ENCODE data around the gene PLAAT2. TPM values are rescaled to one million over a fixed set of nuclear protein-coding genes. Genes with fewer than 3 reads are reported as not detected.
A peak's percentile ranks its signal among the peaks of the same experiment; 100 is the strongest.

The PLAAT2 gene
- total RNA-seq, 1 experiment from 2014 or later = 0.52 TPM

DNA sequence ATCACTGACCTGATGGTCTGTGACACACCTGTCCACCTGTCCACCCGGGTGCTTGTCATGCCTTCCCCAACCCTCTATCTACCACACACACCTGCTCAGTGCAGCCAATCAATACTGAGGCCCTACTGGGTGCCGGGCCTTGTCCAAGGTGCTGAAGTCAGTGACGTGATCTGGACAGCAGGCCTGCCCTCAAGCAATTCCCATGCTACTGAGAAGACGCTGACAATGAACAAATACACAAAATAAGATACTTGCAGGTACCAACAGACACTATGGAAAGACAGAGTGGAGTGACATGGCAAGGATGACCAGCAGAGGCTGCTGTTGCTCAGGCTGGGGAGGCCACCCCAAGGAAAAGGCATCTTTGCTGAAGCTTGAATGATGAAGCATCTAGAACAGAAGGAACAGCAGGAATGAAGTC is 29.8 kb upstream of the PLAAT2 start:
- no peaks in the 10 kb centered on the region for H3K23me2 ChIP-seq (ENCODE audit: insufficient read length, low read depth, low read length, poor library complexity, severe bottlenecking)
- no peak overlapping the region for H2BK12ac ChIP-seq (ENCODE audit: insufficient read length, low read depth, low read length)
- Mint-ChIP-seq H3K9me3 (peaks cover 7 to 12% of the 10 kb centered on the region in 2 experiments), H3K27ac (peak overlapping the region in 1 of 3 experiments; percentile 53; a peak in 3 of 7 replicates), H3K4me3 (no peak overlapping the region), H3K27me3 (ENCODE audit: low read depth) (no peaks in the 10 kb centered on the region), H3K4me1 (peaks cover 3 to 18% of the 10 kb centered on the region in 2 experiments; a peak in 2 of 4 replicates), H3K36me3 (ENCODE audit: insufficient read depth in 1 of 3, low read depth in 3 of 3) (peaks cover 25 to 99% (median 82%) of the 10 kb centered on the region in 3 experiments; a peak in 6 of 7 replicates)
- no peak overlapping the region for H3K27ac ChIP-seq (ENCODE audit: insufficient read length, low read depth, low read length)
- H2AK5ac ChIP-seq (ENCODE audit: insufficient read length, low read length) = no peak overlapping the region
- no peaks in the 10 kb centered on the region for H3K9me3 ChIP-seq (ENCODE audit: control insufficient read depth, low read depth, low read length)
- H3K14ac ChIP-seq (ENCODE audit: insufficient read depth, low read length) = no peak overlapping the region
- H4K20me1 ChIP-seq (ENCODE audit: control insufficient read depth, insufficient read depth, insufficient read length) = no peaks in the 10 kb centered on the region
- no peak overlapping the region for H4K5ac ChIP-seq (ENCODE audit: insufficient read length, low read depth, low read length)
- no peak overlapping the region for H3T11ph ChIP-seq (ENCODE audit: low read length)
- H3K23ac ChIP-seq (ENCODE audit: insufficient read length, low read depth, low read length) = no peak overlapping the region
- no peak overlapping the region for H2BK20ac ChIP-seq (ENCODE audit: low read depth, low read length, poor library complexity, severe bottlenecking)
- DNase-seq = no peak
- H2AFZ ChIP-seq (ENCODE audit: low read length) = no peak overlapping the region
- H3K79me1 ChIP-seq (ENCODE audit: insufficient read depth, low read depth, low read length, poor library complexity, severe bottlenecking) = no peaks in the 10 kb centered on the region
- H4K91ac ChIP-seq (ENCODE audit: insufficient read length, low read depth, low read length) = no peak overlapping the region
- H3K56ac ChIP-seq (ENCODE audit: insufficient read length, low read depth, low read length) = no peak overlapping the region
- WGBS (ENCODE audit: extremely low coverage, insufficient read length, low lambda C conversion rate) = no CpG with 5 or more reads among the region's 4 CpGs
- no peak overlapping the region for H3K18ac ChIP-seq (ENCODE audit: insufficient read length, low read depth, low read length)
- H3K27me3 ChIP-seq (ENCODE audit: insufficient read depth, low read length) = no peaks in the 10 kb centered on the region
- TF ChIP-seq, protein P1, sequence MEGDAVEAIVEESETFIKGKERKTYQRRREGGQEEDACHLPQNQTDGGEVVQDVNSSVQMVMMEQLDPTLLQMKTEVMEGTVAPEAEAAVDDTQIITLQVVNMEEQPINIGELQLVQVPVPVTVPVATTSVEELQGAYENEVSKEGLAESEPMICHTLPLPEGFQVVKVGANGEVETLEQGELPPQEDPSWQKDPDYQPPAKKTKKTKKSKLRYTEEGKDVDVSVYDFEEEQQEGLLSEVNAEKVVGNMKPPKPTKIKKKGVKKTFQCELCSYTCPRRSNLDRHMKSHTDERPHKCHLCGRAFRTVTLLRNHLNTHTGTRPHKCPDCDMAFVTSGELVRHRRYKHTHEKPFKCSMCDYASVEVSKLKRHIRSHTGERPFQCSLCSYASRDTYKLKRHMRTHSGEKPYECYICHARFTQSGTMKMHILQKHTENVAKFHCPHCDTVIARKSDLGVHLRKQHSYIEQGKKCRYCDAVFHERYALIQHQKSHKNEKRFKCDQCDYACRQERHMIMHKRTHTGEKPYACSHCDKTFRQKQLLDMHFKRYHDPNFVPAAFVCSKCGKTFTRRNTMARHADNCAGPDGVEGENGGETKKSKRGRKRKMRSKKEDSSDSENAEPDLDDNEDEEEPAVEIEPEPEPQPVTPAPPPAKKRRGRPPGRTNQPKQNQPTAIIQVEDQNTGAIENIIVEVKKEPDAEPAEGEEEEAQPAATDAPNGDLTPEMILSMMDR (conservative IDR thresholded peaks at IDR 0.05) = peak; percentile 68
- no peak overlapping the region for H3K9ac ChIP-seq (ENCODE audit: extremely low read depth, insufficient read length, low read length)
- H4K8ac ChIP-seq (replicated peaks; ENCODE audit: insufficient read length, low read depth, low read length) = no peak overlapping the region
- no peak overlapping the region for H3K4me2 ChIP-seq (ENCODE audit: insufficient read depth, insufficient read length, low read length)
- H3K4ac ChIP-seq (ENCODE audit: low read depth, low read length) = no peak overlapping the region
- no peaks in the 10 kb centered on the region for H3K4me1 ChIP-seq (ENCODE audit: insufficient read depth, low read length)
- H2BK5ac ChIP-seq (ENCODE audit: insufficient read length, low read length) = no peak overlapping the region
- no peaks in the 10 kb centered on the region for H3K79me2 ChIP-seq (ENCODE audit: insufficient read depth, low read length)
- H2BK15ac ChIP-seq (ENCODE audit: low read depth, low read length) = no peak overlapping the region
- H2BK120ac ChIP-seq (ENCODE audit: low read depth, low read length, poor library complexity, severe bottlenecking) = no peak overlapping the region
